Activated naive CD4-positive, alpha-beta T cell treated with anti-CD3 and anti-CD28 coated beads for 36 hours (primary cell): ENCODE measurements around the gene APOBEC3G. TPM values are rescaled to one million over a fixed set of nuclear protein-coding genes. Genes with fewer than 3 reads are reported as not detected.
"Not testable (repeated sequence)": the region's sequence is repeated elsewhere in the genome, so short reads cannot be mapped to it uniquely, and the experiment has no call there.

ENCODE experiments used
- CTCF ChIA-PET: fragments of 350-600 bp; sonication (Branson Sonifier 250); formaldehyde crosslinking; loops from one replicate; lab custom pipeline; 2021; ENCODE audit warnings: antibody characterized with exemption; lab: Charles Lee
- DNase-seq: peaks from one replicate; pipeline ENCODE4 v3.0.0-alpha.2; 2020
- H3K27ac Mint-ChIP-seq: one replicate; pipeline ENCODE4 v1.8.0; 2021; ENCODE audit warnings: mild to moderate bottlenecking, mixed read lengths
- H3K27me3 Mint-ChIP-seq: one replicate; pipeline ENCODE4 v1.8.0; 2021; ENCODE audit warnings: low read depth, mixed read lengths
- H3K36me3 Mint-ChIP-seq: one replicate; pipeline ENCODE4 v1.8.0; 2021; ENCODE audit warnings: low read depth, mixed read lengths
- H3K4me1 Mint-ChIP-seq: one replicate; pipeline ENCODE4 v1.8.0; 2021; ENCODE audit warnings: low read depth, mixed read lengths
- H3K4me3 Mint-ChIP-seq: one replicate; pipeline ENCODE4 v1.8.0; 2021; ENCODE audit warnings: mild to moderate bottlenecking, moderate library complexity, mixed read lengths
- H3K9me3 Mint-ChIP-seq: one replicate; pipeline ENCODE4 v1.8.0; 2021; ENCODE audit warnings: mixed read lengths
- intact Hi-C: fragments of 100-400 bp; cut with micrococcal nuclease; formaldehyde crosslinking; loops from one replicate; pipeline ENCODE4 v1.15.1; 2023
- total RNA-seq, 2 experiments: library from RNA; stranded (reverse); gene quantifications; one replicate each; pipeline ENCODE4 v1.2.3, GENCODE V29; 2021

Gene APOBEC3G
- total RNA-seq, 2 experiments from 2014 or later = 23.1 to 24.1 TPM

DNA sequence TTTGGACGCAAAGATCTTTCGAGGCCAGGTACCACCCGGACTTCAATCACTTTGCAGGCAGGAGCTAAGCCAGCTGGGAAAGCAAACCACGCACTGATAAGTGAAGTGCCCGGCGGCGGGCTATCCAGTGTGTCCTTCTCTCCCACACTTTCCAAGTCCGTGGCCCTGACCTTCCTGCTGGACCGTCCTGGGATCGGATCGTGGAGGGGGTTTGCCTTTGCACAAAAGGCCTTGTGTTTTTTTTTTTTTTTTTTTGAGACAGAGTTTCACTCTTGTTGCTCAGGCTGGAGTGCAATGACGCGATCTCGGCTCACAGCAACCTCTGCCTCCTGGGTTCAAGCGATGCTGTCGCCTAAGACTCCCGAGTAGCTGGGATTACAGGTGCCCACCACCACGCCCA, 34.0 kb upstream of the APOBEC3G start:
- H3K36me3 Mint-ChIP-seq, H3K27me3 Mint-ChIP-seq, H3K9me3 Mint-ChIP-seq, H3K27ac Mint-ChIP-seq, intact Hi-C loops, DNase-seq, H3K4me3 Mint-ChIP-seq: not testable (repeated sequence)
- peaks cover 16% of the 10 kb centered on the region for H3K4me1 Mint-ChIP-seq
- CTCF ChIA-PET = interaction anchor here (0.7 kb wide), 1 partner anchor 15 kb away, joined by 3 read pairs; no protein-coding TSS in a partner anchor

DNA sequence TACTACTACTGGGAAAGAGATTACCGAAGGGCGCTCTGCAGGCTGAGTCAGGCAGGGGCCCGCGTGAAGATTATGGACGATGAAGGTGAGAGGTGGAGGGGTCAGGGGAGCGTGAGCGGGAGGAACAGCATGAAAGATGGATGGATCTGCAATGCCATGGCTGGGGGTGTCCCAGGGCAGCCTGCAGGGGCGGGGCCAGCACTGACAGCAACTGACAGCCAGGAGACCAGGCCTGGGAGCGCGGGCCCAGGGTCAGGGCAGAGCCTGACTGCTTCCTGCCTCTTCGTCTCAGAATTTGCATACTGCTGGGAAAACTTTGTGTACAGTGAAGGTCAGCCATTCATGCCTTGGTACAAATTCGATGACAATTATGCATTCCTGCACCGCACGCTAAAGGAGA, 31.9 kb upstream of the APOBEC3G start:
- peaks cover 14% of the 10 kb centered on the region for H3K4me1 Mint-ChIP-seq
- H3K27me3 Mint-ChIP-seq, H3K4me3 Mint-ChIP-seq, H3K27ac Mint-ChIP-seq, DNase-seq, CTCF ChIA-PET, H3K36me3 Mint-ChIP-seq, intact Hi-C loops, H3K9me3 Mint-ChIP-seq: not testable (repeated sequence)

DNA sequence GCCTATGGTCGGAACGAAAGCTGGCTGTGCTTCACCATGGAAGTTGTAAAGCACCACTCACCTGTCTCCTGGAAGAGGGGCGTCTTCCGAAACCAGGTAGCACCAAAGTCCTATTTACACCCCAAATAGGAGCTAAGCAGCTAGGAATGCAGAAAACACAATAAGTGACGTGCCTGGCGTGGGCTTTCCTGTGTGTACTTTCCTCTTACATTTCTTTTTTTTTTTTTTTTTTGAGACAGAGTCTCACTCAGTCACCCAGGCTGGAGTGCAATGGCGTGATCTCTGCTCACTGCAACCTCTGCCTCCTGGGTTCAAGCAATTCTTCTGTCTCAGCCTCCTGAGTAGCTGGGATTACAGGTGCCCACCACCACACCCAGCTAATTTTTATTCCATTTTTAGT, 27.6 kb upstream of the APOBEC3G start:
- CTCF ChIA-PET, intact Hi-C loops: not testable (repeated sequence)

DNA sequence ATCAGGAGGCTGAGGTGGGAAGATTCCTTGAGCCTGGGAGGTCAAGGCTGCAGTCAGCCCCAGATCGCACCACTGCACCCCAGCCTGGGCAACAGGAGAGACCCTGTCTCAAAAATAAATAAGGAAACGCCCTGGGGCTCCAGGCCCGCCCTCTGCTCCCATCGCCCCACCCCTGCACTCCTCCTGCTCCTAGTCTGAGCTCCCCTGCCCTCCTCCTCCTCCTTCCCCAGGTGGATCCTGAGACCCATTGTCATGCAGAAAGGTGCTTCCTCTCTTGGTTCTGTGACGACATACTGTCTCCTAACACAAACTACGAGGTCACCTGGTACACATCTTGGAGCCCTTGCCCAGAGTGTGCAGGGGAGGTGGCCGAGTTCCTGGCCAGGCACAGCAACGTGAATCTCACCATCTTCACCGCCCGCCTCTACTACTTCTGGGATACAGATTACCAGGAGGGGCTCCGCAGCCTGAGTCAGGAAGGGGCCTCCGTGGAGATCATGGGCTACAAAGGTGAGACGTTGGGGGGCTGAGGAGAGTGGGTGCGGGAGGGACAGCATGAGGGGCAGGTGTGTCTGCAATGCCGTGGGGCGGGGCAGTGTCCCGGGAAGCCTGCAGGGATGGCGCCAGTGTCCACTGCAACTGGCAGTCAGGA, 25.1 kb upstream of the APOBEC3G start:
- intact Hi-C loops, H3K9me3 Mint-ChIP-seq, DNase-seq, H3K36me3 Mint-ChIP-seq, H3K4me3 Mint-ChIP-seq, CTCF ChIA-PET, H3K27ac Mint-ChIP-seq, H3K27me3 Mint-ChIP-seq, H3K4me1 Mint-ChIP-seq: not testable (repeated sequence)

More for the DNA sequence above, 27.6 kb upstream of the APOBEC3G start:
- not testable (repeated sequence) for DNase-seq, H3K9me3 Mint-ChIP-seq, H3K36me3 Mint-ChIP-seq, H3K27me3 Mint-ChIP-seq, H3K4me3 Mint-ChIP-seq, H3K27ac Mint-ChIP-seq, H3K4me1 Mint-ChIP-seq

DNA sequence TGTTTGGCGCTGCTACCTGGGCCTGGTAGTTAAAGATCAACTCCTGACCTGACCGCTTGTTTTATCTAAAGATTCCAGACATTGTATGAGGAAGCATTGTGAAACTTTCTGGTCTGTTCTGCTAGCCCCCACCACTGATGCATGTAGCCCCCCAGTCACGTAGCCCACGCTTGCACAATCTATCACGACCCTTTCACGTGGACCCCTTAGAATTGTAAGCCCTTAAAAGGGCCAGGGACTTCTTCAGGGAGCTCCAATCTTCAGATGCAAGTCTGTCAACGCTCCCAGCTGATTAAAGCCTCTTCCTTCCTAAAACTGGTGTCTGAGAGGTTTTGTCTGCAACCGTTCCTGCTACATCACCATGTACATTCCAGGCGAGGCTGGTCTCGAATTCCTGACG, 21.4 kb upstream of the APOBEC3G start:
- intact Hi-C loops = no loop called here
- no peak overlapping the region for H3K27ac Mint-ChIP-seq
- CTCF ChIA-PET = interaction anchor here (0.6 kb wide), 1 partner anchor 166 kb away, joined by 6 read pairs; no protein-coding TSS in a partner anchor

DNA sequence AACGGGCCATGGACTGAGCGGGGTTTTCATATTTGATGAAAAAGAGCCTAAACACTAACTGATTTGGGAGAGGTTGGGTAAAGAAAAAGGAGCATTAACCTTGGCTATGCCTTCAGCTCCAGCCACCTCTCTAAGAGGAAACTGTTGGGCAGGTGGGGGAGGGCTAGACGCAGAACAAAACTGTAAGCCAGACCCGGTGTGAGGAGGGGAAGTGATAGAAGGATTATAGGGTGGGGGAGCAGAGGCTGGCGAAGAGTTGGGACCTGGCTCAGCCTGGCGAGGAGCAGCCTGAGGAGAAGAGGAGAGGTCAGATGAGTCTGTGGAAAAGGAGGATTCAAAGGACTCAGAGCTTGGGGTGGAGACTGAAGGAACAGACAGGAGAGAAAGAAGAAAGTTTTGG, 15.8 kb upstream of the APOBEC3G start:
- H3K4me3 Mint-ChIP-seq, H3K27me3 Mint-ChIP-seq, CTCF ChIA-PET, H3K27ac Mint-ChIP-seq, DNase-seq, H3K4me1 Mint-ChIP-seq, H3K9me3 Mint-ChIP-seq, intact Hi-C loops, H3K36me3 Mint-ChIP-seq: not testable (repeated sequence)

More for the DNA sequence above, 21.4 kb upstream of the APOBEC3G start:
- no peak overlapping the region for H3K4me3 Mint-ChIP-seq
- no peak for DNase-seq
- no peaks in the 10 kb centered on the region for H3K4me1 Mint-ChIP-seq
- no peaks in the 10 kb centered on the region for H3K36me3 Mint-ChIP-seq
- H3K9me3 Mint-ChIP-seq = no peaks in the 10 kb centered on the region
- H3K27me3 Mint-ChIP-seq = no peaks in the 10 kb centered on the region

DNA sequence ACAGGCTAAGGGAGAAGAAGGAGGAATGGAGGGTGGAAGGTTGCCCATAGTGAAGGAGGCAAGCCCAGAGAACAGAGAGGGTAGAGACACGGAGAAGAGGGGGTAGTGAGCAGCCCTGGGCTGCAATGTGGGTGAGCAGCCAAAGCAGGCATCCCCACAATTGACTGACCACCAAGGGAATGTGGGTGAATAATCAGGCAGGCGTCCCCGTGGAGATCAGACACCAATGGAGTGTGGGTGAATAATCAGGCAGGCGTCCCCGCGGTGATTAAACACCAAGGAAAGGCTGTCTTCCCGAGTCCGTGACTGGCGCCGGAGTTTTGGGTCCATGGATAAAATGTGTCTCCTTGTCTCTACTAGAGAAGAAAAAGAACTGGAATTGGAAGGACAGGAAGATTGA, 15.1 kb upstream of the APOBEC3G start:
- H3K36me3 Mint-ChIP-seq, DNase-seq, H3K27me3 Mint-ChIP-seq, H3K27ac Mint-ChIP-seq, intact Hi-C loops, H3K4me1 Mint-ChIP-seq, H3K4me3 Mint-ChIP-seq, CTCF ChIA-PET, H3K9me3 Mint-ChIP-seq: not testable (repeated sequence)

DNA sequence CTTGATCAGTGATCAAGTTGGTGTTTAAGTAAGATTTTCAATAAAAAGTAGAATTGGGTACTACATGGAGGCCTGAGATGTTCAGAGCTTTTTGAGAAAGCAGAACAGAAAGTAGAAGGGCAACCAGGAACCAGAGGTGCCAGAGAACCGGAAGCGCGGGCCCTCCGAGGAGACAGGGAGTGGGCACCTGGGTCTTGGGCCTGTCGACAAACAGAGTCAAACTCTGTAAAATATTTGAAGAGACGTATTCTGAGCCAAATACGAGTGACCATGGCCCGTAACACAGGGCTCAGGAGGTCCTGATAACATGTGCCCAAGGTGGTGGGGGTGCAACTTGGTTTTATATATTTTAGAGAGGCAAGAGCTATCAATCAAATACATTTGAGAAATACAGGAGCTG, 13.2 kb upstream of the APOBEC3G start:
- intact Hi-C loops, DNase-seq, H3K9me3 Mint-ChIP-seq, H3K4me3 Mint-ChIP-seq, H3K36me3 Mint-ChIP-seq, H3K27me3 Mint-ChIP-seq, H3K4me1 Mint-ChIP-seq, H3K27ac Mint-ChIP-seq: not testable (repeated sequence)
- CTCF ChIA-PET = interaction anchor here (1.1 kb wide), 1 partner anchor 60 kb away, joined by 3 read pairs; no protein-coding TSS in a partner anchor

DNA sequence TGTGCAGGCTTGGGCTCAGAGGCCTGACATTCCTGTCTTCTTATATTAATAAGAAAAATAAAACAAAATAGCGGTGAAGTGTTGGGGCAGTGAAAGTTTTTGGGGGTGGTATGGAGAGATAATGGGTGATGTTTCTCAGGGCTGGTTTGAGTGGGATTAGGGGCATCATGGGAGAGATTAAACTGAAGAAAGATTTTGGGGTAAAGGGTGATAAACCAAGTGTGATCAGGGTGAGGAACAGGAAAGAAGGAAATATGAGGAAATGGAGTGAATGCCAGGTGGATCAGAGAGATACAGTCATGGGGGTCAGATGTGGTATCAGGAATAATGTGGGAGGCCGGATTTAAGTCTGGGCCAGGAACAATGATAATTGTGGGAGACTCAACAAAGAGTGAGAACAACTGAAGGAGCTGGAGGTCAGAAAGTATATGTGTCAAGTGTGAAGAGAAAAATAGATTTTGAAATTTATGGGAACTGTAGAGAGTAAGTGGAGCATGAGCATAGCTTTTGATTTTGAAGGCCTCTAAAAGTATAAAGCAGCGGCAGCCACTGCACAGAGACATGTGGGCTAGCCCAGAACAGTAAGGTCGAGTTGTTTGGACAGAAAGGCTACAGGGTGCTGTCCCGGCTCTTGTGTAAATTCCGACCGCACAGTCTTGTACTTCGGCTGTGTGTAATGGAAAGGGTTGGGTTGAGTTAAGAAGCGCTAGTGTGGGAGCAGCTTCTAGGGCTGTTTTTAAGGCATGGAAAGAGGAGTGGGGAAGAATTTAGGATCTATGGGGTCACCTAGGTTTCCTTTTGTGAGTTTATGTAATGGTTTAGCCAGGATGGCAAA, 10.4 kb upstream of the APOBEC3G start:
- DNase-seq, H3K27me3 Mint-ChIP-seq, intact Hi-C loops, H3K36me3 Mint-ChIP-seq, H3K4me1 Mint-ChIP-seq, CTCF ChIA-PET, H3K4me3 Mint-ChIP-seq, H3K9me3 Mint-ChIP-seq, H3K27ac Mint-ChIP-seq: not testable (repeated sequence)

DNA sequence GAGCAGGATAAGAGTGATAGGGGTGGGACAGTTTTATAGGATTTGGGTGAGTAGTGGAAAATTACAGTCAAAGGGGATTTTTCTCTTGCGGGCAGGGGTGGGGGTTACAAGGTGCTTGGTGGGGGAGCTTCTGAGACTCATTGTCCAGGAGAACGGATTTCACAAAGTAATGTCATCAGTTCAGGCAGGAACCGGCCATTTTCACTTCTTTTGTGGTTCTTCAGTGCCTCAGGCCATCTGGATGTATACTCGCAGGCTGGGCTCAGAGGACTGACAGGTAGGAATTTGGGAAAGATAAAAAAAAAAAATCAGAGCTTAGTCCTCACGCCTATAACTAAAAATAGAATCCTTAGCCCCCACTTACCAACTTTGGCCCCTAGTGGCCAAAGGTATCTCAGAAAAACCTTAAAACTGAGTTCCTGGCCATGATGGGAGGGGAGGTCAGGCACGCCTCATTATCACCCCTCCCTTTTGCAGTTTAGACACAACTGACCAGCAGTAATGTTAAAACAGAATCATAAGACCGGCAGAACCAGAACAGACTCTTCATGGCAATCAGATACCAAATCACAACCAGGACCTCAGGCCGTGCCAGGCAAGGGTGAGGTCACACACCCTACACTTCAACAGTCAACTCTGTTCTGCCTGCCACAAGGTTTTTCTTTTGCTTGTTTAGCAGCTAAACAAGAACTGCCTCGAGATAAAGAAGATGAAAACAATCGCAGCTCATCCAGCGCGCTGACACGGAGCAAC, 8.9 kb upstream of the APOBEC3G start:
- Mint-ChIP-seq H3K9me3 (no peaks in the 10 kb centered on the region), H3K27me3 (no peaks in the 10 kb centered on the region), H3K36me3 (no peaks in the 10 kb centered on the region), H3K27ac (no peak overlapping the region), H3K4me3 (no peak overlapping the region), H3K4me1 (peaks cover 3% of the 10 kb centered on the region)
- intact Hi-C loops = no loop called here
- CTCF ChIA-PET = interaction anchor here (0.6 kb wide), 1 partner anchor 184 kb away, joined by 3 read pairs; no protein-coding TSS in a partner anchor
- no peak for DNase-seq

DNA sequence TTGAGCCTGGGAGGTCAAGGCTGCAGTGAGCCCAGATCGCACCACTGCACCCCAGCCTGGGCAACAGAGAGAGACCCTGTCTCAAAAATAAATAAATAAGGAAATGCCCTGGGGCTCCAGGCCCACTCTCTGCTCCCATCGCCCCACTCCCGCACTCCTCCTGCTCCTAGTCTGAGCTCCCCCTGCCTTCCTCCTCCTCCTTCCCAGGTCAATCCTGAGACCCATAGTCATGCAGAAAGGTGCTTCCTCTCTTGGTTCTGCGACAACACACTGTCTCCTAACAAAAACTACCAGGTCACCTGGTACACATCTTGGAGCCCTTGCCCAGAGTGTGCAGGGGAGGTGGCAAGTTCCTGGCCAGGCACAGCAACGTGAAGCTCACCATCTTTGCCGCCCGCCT, 6.9 kb upstream of the APOBEC3G start:
- DNase-seq = no peak
- H3K9me3 Mint-ChIP-seq = no peaks in the 10 kb centered on the region
- H3K36me3 Mint-ChIP-seq = no peaks in the 10 kb centered on the region
- H3K4me3 Mint-ChIP-seq = no peak overlapping the region
- intact Hi-C loops = no loop called here
- no peaks in the 10 kb centered on the region for H3K27me3 Mint-ChIP-seq
- CTCF ChIA-PET = no interaction called here
- H3K4me1 Mint-ChIP-seq = peaks cover 3% of the 10 kb centered on the region
- H3K27ac Mint-ChIP-seq = no peak overlapping the region

DNA sequence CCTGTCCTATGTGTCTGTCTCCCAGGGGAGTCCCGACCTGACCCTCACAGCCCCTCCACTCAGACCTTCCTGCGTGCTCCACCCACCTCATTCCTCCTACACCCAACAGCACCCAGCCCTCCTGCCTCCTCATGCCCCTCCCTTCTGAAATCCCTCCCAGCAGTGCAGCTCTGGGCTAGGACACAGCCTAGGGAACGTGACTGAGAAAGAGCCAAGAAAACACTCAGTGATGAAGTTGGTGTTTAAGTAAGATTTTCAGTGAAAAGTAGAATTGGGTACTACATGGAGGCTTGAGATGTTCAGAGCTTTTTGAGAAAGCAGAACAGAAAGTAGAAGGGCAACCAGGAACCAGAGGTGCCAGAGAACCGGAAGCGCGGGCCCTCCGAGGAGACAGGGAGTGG, 4.5 kb upstream of the APOBEC3G start:
- H3K9me3 Mint-ChIP-seq, DNase-seq, H3K36me3 Mint-ChIP-seq, H3K4me1 Mint-ChIP-seq, CTCF ChIA-PET, H3K27ac Mint-ChIP-seq, H3K4me3 Mint-ChIP-seq, intact Hi-C loops, H3K27me3 Mint-ChIP-seq: not testable (repeated sequence)
